K562 treated with DMSO at 1 percent for 4 hours (cell line): ENCODE data around the gene CXCL9. TPM values are rescaled to one million over a fixed set of nuclear protein-coding genes. Genes with fewer than 3 reads are reported as not detected.

ENCODE experiments used
- total RNA-seq: library from RNA; unstranded; fragments of 300-600 nt; gene quantifications from 2 replicates; pipeline ENCODE4 v1.2.3, GENCODE V29; 2022; ENCODE audit not compliant: insufficient read depth

CXCL9 gene
- total RNA-seq = not detected in 2 replicates

GRCh38 chr4:76007089-76007862 is at the start of gene CXCL9:
Gene CXCL9 (minus strand): TSS chr4:76007509. CDS start chr4:76007449, 60 bp downstream.

GRCh38 chr4:76035799-76036380 is 28.6 kb upstream of the CXCL9 start, which contains the start of gene CXCL11:
Gene CXCL11 (minus strand): TSS chr4:76036070. CDS start chr4:76035987, 83 bp downstream.

GRCh38 chr4:76023389-76023788 is 16.1 kb upstream of the CXCL9 start, which contains the start of gene CXCL10:
Gene CXCL10 (minus strand): TSS chr4:76023497. CDS start chr4:76023431, 66 bp downstream.

Other genes with a start within 250 kb of the CXCL9 start
- not detected in 2 replicates for gene PPEF2, start 105.1 kb downstream of the CXCL9 start, total RNA-seq
- 3.7 and 3.8 TPM in 2 replicates for gene NAAA, start 66.5 kb downstream of the CXCL9 start, total RNA-seq
- gene SDAD1, start 16.6 kb downstream of the CXCL9 start, total RNA-seq = 13.9 and 20.0 TPM in 2 replicates
- gene CXCL10, start 16.0 kb upstream of the CXCL9 start, total RNA-seq = 1.5 and 1.8 TPM in 2 replicates
- 15.6 and 19.1 TPM in 2 replicates for gene CXCL11, start 28.6 kb upstream of the CXCL9 start, total RNA-seq
- gene ART3, start 67.2 kb upstream of the CXCL9 start, total RNA-seq = not detected in 2 replicates
- 35.4 and 36.9 TPM in 2 replicates for gene NUP54, start 140.9 kb upstream of the CXCL9 start, total RNA-seq
- 26.2 and 27.2 TPM in 2 replicates for gene SCARB2, start 206.3 kb upstream of the CXCL9 start, total RNA-seq
- gene FAM47E, start 244.2 kb upstream of the CXCL9 start, total RNA-seq = 10.7 and 12.6 TPM in 2 replicates